Colonic mucosa (tissue), 4 donors: ENCODE data around the gene SNX13. TPM values are rescaled to one million over a fixed set of nuclear protein-coding genes. Genes with fewer than 3 reads are reported as not detected.
A peak's percentile ranks its signal among the peaks of the same experiment; 100 is the strongest.

Experiments used
- DNase-seq: peaks from one replicate; pipeline ENCODE4 v3.0.0-alpha.2; 2020
- H3K27ac ChIP-seq: fragments of 200-600 bp; one replicate; pipeline ENCODE4 v1.8.0; 2021
- H3K27me3 ChIP-seq: fragments of 200-600 bp; one replicate; pipeline ENCODE4 v1.8.0; 2021
- H3K36me3 ChIP-seq: fragments of 200-600 bp; one replicate; pipeline ENCODE4 v1.8.0; 2021
- H3K4me1 ChIP-seq: fragments of 200-600 bp; one replicate; pipeline ENCODE4 v1.8.0; 2021; ENCODE audit warnings: mild to moderate bottlenecking
- H3K4me3 ChIP-seq: fragments of 200-600 bp; one replicate; pipeline ENCODE4 v1.8.0; 2021
- H3K9ac ChIP-seq, 2 donors: one replicate each; pipeline ENCODE4 v1.7.0; 2013; ENCODE audit warnings: control low read depth in 2 of 2, low read depth in 2 of 2, low read length in 2 of 2
- H3K9me3 ChIP-seq: fragments of 200-600 bp; one replicate; pipeline ENCODE4 v1.8.0; 2021
- CTCF ChIP-seq: fragments of 200-600 bp; IDR thresholded peaks from one replicate; pipeline ENCODE4 v1.8.0; 2022; ENCODE audit warnings: antibody characterized with exemption, mild to moderate bottlenecking
- intact Hi-C: fragments of 100-400 bp; cut with DNase I; formaldehyde crosslinking; loops from one replicate; pipeline ENCODE4 v1.14.1; 2022
- total RNA-seq, 2 donors: library from RNA; stranded (reverse); fragmentation: NEBNext Ultra II Directional in 1 of 2; extraction: Animal tissue kit (Norgen Biotek cat#: 25700) in 1 of 2; gene quantifications; one replicate each; pipeline ENCODE4 v1.2.1, GENCODE V29; 2021
- donor health status: healthy.
- donor health status: DM: no; HTN: no; CAD: no.
- donor health status: DM: no; HTN: no; CAD: no.

SNX13 gene
- total RNA-seq, 2 donors from 2014 or later = 52.5 to 71.4 TPM

GRCh38 chr7:17769918-17770317 lies 170.4 kb downstream of the SNX13 start:
- intact Hi-C loops = loop anchor here (5.0 kb wide), 2 partner anchors 222 to 582 kb away; no protein-coding TSS in a partner anchor
- peak; percentile 50 for TF ChIP-seq CTCF
- Histone ChIP-seq H3K27me3 (no peaks in the 10 kb centered on the region), H3K27ac (no peak overlapping the region), H3K9me3 (no peaks in the 10 kb centered on the region), H3K4me1 (no peaks in the 10 kb centered on the region), H3K4me3 (no peak overlapping the region), H3K9ac (no peak overlapping the region), H3K36me3 (no peaks in the 10 kb centered on the region)
- peak; percentile 70 for DNase-seq

- Histone ChIP-seq H3K36me3 (no peaks in the 10 kb centered on the region), H3K9me3 (no peaks in the 10 kb centered on the region), H3K4me1 (no peaks in the 10 kb centered on the region), H3K27me3 (no peaks in the 10 kb centered on the region), H3K27ac (no peak overlapping the region), H3K4me3 (no peak overlapping the region), H3K9ac (no peak overlapping the region)
- intact Hi-C loops = no loop called here
- DNase-seq = no peak
- no peak for TF ChIP-seq CTCF
These were observed 182.3 kb downstream of the SNX13 start for GRCh38 chr7:17758008-17758407.

- no peaks in the 10 kb centered on the region for H3K4me1 ChIP-seq
These were observed 194.2 kb downstream of the SNX13 start for GRCh38 chr7:17746020-17746530.

GRCh38 chr7:17745610-17746009 lies 194.7 kb downstream of the SNX13 start:
- no peak for DNase-seq
- Histone ChIP-seq H3K36me3 (no peaks in the 10 kb centered on the region), H3K4me3 (no peak overlapping the region), H3K4me1 (no peaks in the 10 kb centered on the region), H3K9me3 (no peaks in the 10 kb centered on the region), H3K27ac (no peak overlapping the region), H3K27me3 (no peaks in the 10 kb centered on the region), H3K9ac (no peak overlapping the region)
- intact Hi-C loops = no loop called here
- TF ChIP-seq CTCF = no peak

More at GRCh38 chr7:17746020-17746530, 194.2 kb downstream of the SNX13 start:
- H3K27ac ChIP-seq = no peak overlapping the region
- TF ChIP-seq CTCF = no peak
- no peaks in the 10 kb centered on the region for H3K27me3 ChIP-seq
- no peaks in the 10 kb centered on the region for H3K36me3 ChIP-seq
- no peaks in the 10 kb centered on the region for H3K9me3 ChIP-seq
- H3K9ac ChIP-seq = no peak overlapping the region
- no peak overlapping the region for H3K4me3 ChIP-seq
- no peak for DNase-seq
- intact Hi-C loops = no loop called here

GRCh38 chr7:17743316-17743715 lies 197.0 kb downstream of the SNX13 start:
- Histone ChIP-seq H3K4me3 (no peak overlapping the region), H3K9me3 (no peaks in the 10 kb centered on the region), H3K4me1 (no peaks in the 10 kb centered on the region), H3K9ac (no peak overlapping the region), H3K27ac (no peak overlapping the region), H3K36me3 (no peaks in the 10 kb centered on the region), H3K27me3 (no peaks in the 10 kb centered on the region)
- intact Hi-C loops = no loop called here
- no peak for TF ChIP-seq CTCF
- no peak for DNase-seq
